H1 (cell line): ENCODE data around the gene SORCS3. TPM values are rescaled to one million over a fixed set of nuclear protein-coding genes. Genes with fewer than 3 reads are reported as not detected.

Experiments used
- CTBP2 ChIP-seq: IDR thresholded peaks from 2 replicates; pipeline ENCODE4 v1.7.0; 2011; ENCODE audit warnings: borderline replicate concordance, mild to moderate bottlenecking, moderate library complexity, mixed read lengths, low read length; ENCODE audit not compliant: insufficient read depth, insufficient read length
- SRF ChIP-seq: IDR thresholded peaks from 2 replicates; pipeline ENCODE4 v1.6.1; 2011; ENCODE audit warnings: mild to moderate bottlenecking, low read depth, low read length, moderate library complexity
- polyA plus RNA-seq, 7 experiments: library from polyadenylated mRNA; depleted of rRNA in 3 of 7; stranded (reverse) in 5 of 7; unstranded in 2 of 7; fragments of >200 nt in 5 of 7; fragments of 200-250 nt in 2 of 7; gene quantifications; 1 replicate in 5 of 7; 2 replicates in 1 of 7; 4 replicates in 1 of 7; pipeline versions ENCODE4 v1.2.1 to v1.2.3, GENCODE V29; 2011 to 2013; ENCODE audit warnings: missing spikeins in 2 of 7, mixed read lengths in 2 of 7
- total RNA-seq: library from RNA; stranded (reverse); fragmentation: NEBNext Ultra II Directional; extraction: Animal tissue kit (Norgen Biotek cat#: 25700); gene quantifications from 2 replicates; pipeline ENCODE4 v1.2.1, GENCODE V29; 2021

The SORCS3 gene
- total and polyA plus RNA-seq, 2 of the 8 experiments (the other 6 are each of a cell fraction or from before 2014, with no cell fraction given): 0.26 to 0.88 TPM

DNA sequence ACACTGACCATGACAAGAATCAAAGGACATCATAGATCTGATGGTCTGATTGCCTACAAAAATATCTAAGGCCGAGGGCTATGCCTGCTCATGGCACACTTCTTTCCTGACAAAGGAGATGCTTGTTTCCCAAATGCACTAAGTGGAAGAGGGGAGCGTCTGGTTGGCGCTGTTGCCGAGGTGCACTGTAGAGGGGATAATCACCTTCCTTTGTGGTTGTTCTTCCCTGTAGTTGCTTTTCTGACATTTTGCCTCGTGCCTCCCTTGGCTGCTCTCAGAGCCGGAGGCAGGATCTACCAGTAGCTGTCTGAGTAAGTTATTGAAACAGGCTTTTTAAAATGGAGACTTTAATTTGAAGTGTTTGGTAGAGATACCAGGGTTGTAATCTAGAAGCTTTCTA is 352.0 kb downstream of the SORCS3 start (continued):
- TF ChIP-seq SRF (no peak), CTBP2 (no peak)
